ENCODE measurements around the gene DNAJB13.

DNA sequence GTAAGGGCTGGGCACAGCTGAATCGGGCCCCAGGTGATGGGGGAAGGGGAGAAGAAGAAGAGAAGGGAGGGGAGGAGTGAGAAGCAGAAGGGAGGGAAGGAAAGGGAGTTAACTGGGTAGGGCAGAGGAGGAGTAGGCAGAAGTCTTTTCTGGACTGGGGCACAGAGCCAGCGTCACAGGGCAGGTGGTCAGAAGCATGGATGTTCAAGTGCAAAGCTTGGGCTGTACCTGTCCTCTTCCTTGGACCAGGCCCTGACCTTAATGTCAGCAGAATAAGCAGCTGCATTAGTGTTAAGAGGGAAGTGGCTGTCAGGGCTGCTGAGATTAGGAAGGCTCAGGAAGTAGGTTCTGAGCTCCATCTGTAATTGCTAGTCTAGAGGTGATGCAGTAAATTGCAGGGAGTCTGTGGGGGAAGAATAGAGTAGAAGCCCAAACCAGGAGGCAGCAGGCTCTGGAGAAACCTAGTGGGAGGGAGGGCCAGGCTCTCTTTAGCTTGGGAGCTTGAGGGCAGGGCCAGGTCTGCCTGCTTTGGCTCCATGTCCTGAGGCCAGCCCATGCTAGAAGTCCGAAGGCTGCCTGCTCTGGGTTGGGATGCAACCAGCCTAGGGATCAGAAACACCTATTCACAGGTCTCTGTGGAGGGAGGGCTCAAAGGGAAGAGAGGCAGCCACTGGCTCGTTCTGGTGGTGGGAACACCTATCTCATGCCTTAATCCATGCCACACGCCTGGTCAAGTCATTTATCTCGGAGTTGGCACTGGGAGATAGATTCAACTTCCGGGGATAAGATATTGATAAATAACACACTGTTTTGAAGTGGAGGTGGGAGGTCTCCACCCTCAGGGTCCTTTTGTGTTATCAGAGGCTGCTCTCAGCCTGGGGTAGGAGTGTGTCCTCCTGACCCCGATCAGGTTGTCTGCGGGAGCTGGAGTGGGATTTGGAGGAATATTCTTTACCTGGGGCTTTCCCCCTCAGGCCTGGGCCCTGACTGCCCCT, 59.8 kb downstream of the DNAJB13 start:
- TF ChIP-seq, protein P1, sequence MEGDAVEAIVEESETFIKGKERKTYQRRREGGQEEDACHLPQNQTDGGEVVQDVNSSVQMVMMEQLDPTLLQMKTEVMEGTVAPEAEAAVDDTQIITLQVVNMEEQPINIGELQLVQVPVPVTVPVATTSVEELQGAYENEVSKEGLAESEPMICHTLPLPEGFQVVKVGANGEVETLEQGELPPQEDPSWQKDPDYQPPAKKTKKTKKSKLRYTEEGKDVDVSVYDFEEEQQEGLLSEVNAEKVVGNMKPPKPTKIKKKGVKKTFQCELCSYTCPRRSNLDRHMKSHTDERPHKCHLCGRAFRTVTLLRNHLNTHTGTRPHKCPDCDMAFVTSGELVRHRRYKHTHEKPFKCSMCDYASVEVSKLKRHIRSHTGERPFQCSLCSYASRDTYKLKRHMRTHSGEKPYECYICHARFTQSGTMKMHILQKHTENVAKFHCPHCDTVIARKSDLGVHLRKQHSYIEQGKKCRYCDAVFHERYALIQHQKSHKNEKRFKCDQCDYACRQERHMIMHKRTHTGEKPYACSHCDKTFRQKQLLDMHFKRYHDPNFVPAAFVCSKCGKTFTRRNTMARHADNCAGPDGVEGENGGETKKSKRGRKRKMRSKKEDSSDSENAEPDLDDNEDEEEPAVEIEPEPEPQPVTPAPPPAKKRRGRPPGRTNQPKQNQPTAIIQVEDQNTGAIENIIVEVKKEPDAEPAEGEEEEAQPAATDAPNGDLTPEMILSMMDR (IDR thresholded peaks at IDR 0.05; ENCODE audit: low read length): no peak
- TF ChIP-seq EZH2 (IDR thresholded peaks at IDR 0.05; ENCODE audit: borderline replicate concordance, low read length): no peak
